Measurements from ENCODE around the gene PKD2L1. TPM values are rescaled to one million over a fixed set of nuclear protein-coding genes. Genes with fewer than 3 reads are reported as not detected.

Gene PKD2L1
- total and polyA plus RNA-seq, 9 of the 15 experiments (the other 6 are each of a cell fraction or from before 2014, with no cell fraction given) = not detected

DNA sequence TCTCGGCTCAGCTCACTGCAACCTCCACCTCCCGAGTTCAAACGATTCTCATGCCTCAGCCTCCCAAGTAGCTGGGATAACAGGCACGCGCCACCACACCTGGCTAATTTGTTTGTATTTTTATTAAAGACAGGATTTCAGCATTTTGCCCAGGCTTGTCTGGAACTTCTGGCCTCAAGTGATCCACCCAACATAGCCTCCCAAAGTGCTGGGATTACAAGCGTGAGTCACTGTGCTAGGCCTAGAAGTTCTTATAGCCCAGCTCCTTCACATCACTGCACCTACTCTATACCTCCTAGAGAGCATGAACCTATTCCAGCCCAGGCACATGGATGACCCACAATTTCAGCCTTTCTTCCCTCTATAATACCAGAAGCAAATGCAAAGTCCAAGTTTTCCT lies 42.3 kb downstream of the PKD2L1 start:
- WGBS (ENCODE audit: insufficient coverage, low coverage, missing lambda C conversion rate) = 98% methylated on average over 4 of the region's 6 CpGs
- FAIRE-seq (no peak), DNase-seq (ENCODE audit: extremely low read depth in 1 of 4, low spot score in 3 of 4) (no peak), ATAC-seq (no peak)
- Histone ChIP-seq H3K9me3 (replicated peaks; ENCODE audit: control insufficient read depth, insufficient read depth, low read depth, low read length) (no peaks in the 10 kb centered on the region), H3K27ac (ENCODE audit: extremely low read depth, low read depth, low read length) (no peak overlapping the region), H3K9me1 (ENCODE audit: control insufficient read depth, insufficient read depth, low read length) (no peaks in the 10 kb centered on the region), H3K27me3 (ENCODE audit: control insufficient read depth in 2 of 2, insufficient read depth in 2 of 2, low read length in 2 of 2) (no peaks in the 10 kb centered on the region), H3K4me1 (replicated peaks in 1 of 2; ENCODE audit: control insufficient read depth in 2 of 2, insufficient read depth in 2 of 2, low read length in 2 of 2) (peaks cover 15 to 17% of the 10 kb centered on the region in 2 experiments; a peak in 4 of 5 replicates), H4K20me1 (replicated peaks; ENCODE audit: control insufficient read depth, insufficient read depth, low read length) (no peaks in the 10 kb centered on the region), H3K79me2 (ENCODE audit: control insufficient read depth, insufficient read depth, low read length) (peaks cover 32% of the 10 kb centered on the region), H3K36me3 (ENCODE audit: control insufficient read depth, insufficient read depth, low read length) (peaks cover 7% of the 10 kb centered on the region; the same call in 1 of the 3 replicates), H3K4me2 (ENCODE audit: insufficient read depth, low read length) (no peak overlapping the region), H3K9ac (ENCODE audit: insufficient read depth in 1 of 2, low read depth in 2 of 2, low read length in 2 of 2) (no peak overlapping the region), H2AFZ (ENCODE audit: low read depth, low read length) (no peak overlapping the region; the same call in 1 of the 2 replicates), H3K4me3 (no peak overlapping the region)
- intact Hi-C loops (cut with micrococcal nuclease) = no loop called here
- ChIA-PET POLR2A (interaction anchor here (0.9 to 2.4 kb wide), 2 partner anchors 10 to 13 kb away, joined by 3 to 11 read pairs; no protein-coding TSS in a partner anchor), CTCF (ENCODE audit: low intra/inter-chr PET ratio) (no interaction called here)
- BruUV-seq (replicated peaks) = no TSS peak
- TF ChIP-seq, protein P1, sequence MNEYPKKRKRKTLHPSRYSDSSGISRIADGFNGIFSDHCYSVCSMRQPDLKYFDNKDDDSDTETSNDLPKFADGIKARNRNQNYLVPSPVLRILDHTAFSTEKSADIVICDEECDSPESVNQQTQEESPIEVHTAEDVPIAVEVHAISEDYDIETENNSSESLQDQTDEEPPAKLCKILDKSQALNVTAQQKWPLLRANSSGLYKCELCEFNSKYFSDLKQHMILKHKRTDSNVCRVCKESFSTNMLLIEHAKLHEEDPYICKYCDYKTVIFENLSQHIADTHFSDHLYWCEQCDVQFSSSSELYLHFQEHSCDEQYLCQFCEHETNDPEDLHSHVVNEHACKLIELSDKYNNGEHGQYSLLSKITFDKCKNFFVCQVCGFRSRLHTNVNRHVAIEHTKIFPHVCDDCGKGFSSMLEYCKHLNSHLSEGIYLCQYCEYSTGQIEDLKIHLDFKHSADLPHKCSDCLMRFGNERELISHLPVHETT (CRISPR knock-in tag; conservative IDR thresholded peaks at IDR 0.05 in 1 of 2, IDR thresholded peaks at IDR 0.05 in 1 of 2) = no peak
- no peak for TF ChIP-seq ARNT (IDR thresholded peaks at IDR 0.05)
- no peak for TF ChIP-seq ZNF274 (IDR thresholded peaks at IDR 0.05; ENCODE audit: borderline replicate concordance, low read depth, low read length)
- TF ChIP-seq CBX8 (IDR thresholded peaks at IDR 0.05; ENCODE audit: borderline replicate concordance, extremely low read depth, low read depth, low read length, poor library complexity, severe bottlenecking) = no peak
- TF ChIP-seq ZBTB17 (CRISPR knock-in tag; IDR thresholded peaks at IDR 0.05) = no peak
- TF ChIP-seq NBN (IDR thresholded peaks at IDR 0.05; ENCODE audit: low read depth) = no peak
- no peak for TF ChIP-seq SNIP1 (IDR thresholded peaks at IDR 0.05; ENCODE audit: low read depth)
- TF ChIP-seq FIP1L1 (IDR thresholded peaks at IDR 0.05; ENCODE audit: low read depth, low read length, poor library complexity, severe bottlenecking) = no peak
- no peak for TF ChIP-seq TCFL5 (CRISPR knock-in tag; conservative IDR thresholded peaks at IDR 0.05)
- TF ChIP-seq, protein P2, sequence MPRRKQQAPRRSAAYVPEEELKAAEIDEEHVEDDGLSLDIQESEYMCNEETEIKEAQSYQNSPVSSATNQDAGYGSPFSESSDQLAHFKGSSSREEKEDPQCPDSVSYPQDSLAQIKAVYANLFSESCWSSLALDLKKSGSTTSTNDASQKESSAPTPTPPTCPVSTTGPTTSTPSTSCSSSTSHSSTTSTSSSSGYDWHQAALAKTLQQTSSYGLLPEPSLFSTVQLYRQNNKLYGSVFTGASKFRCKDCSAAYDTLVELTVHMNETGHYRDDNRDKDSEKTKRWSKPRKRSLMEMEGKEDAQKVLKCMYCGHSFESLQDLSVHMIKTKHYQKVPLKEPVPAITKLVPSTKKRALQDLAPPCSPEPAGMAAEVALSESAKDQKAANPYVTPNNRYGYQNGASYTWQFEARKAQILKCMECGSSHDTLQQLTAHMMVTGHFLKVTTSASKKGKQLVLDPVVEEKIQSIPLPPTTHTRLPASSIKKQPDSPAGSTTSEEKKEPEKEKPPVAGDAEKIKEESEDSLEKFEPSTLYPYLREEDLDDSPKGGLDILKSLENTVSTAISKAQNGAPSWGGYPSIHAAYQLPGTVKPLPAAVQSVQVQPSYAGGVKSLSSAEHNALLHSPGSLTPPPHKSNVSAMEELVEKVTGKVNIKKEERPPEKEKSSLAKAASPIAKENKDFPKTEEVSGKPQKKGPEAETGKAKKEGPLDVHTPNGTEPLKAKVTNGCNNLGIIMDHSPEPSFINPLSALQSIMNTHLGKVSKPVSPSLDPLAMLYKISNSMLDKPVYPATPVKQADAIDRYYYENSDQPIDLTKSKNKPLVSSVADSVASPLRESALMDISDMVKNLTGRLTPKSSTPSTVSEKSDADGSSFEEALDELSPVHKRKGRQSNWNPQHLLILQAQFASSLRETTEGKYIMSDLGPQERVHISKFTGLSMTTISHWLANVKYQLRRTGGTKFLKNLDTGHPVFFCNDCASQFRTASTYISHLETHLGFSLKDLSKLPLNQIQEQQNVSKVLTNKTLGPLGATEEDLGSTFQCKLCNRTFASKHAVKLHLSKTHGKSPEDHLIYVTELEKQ (CRISPR knock-in tag; IDR thresholded peaks at IDR 0.05) = no peak
- no peak for TF ChIP-seq ELF4 (CRISPR knock-in tag; IDR thresholded peaks at IDR 0.05)
- no peak for TF ChIP-seq FOS (IDR thresholded peaks at IDR 0.05; ENCODE audit: extremely low read depth, insufficient read length)
- TF ChIP-seq PTBP1 (IDR thresholded peaks at IDR 0.05; ENCODE audit: low read depth, low read length) = no peak
- no peak for TF ChIP-seq ZNF23 (CRISPR knock-in tag; IDR thresholded peaks at IDR 0.05)
- no peak for TF ChIP-seq MTA3 (IDR thresholded peaks at IDR 0.05; ENCODE audit: borderline replicate concordance)
- in situ Hi-C loops (cut with MboI) = no loop called here
